Adrenal gland (tissue), 12 donors: ENCODE results near the gene LHFPL2. TPM values are rescaled to one million over a fixed set of nuclear protein-coding genes. Genes with fewer than 3 reads are reported as not detected.

Experiments used
- DNase-seq, 7 donors: peaks; one replicate each; pipeline ENCODE4 v3.0.0-alpha.2; 2019 to 2020
- H3K27ac ChIP-seq, 5 donors: fragments of 200-600 bp; sonication (generic) in 4 of 5; 1 replicate in 3 of 5; 2 replicates in 2 of 5; pipeline versions ENCODE4 v1.5.1 to v1.8.0; 2016 to 2020; ENCODE audit warnings: mild to moderate bottlenecking in 1 of 5
- H3K27me3 ChIP-seq: fragments of 200-600 bp; 2 replicates; pipeline ENCODE4 v1.8.0; 2021
- H3K36me3 ChIP-seq, 2 donors: fragments of 200-600 bp; replicated peaks in 1 of 2; 1 replicate in 1 of 2; 2 replicates in 1 of 2; pipeline versions ENCODE4 v1.5.1 to v1.8.0; 2018 to 2022
- H3K4me1 ChIP-seq, 2 donors: fragments of 200-600 bp; replicated peaks in 1 of 2; 1 replicate in 1 of 2; 2 replicates in 1 of 2; pipeline versions ENCODE4 v1.5.1 to v1.8.0; 2018 to 2021
- H3K4me3 ChIP-seq, 4 donors: fragments of 200-600 bp; sonication (generic) in 3 of 4; one replicate each; pipeline ENCODE4 v1.5.1; 2016 to 2018
- H3K9me3 ChIP-seq, 3 donors: fragments of 200-600 bp; sonication (generic) in 1 of 3; replicated peaks in 1 of 3; 1 replicate in 2 of 3; 2 replicates in 1 of 3; pipeline versions ENCODE4 v1.5.1 to v1.8.0; 2016 to 2021
- CTCF ChIP-seq, 6 experiments: fragments of 450-650 bp in 4 of 6; fragments of 200-600 bp in 2 of 6; sonication (generic) in 1 of 6; IDR thresholded peaks; 1 replicate in 5 of 6; 2 replicates in 1 of 6; pipeline versions ENCODE4 v1.5.1 to v1.8.0; 2016 to 2021; ENCODE audit warnings: antibody characterized with exemption in 6 of 6, mild to moderate bottlenecking in 2 of 6, moderate library complexity in 1 of 6
- POLR2A ChIP-seq, 2 donors: fragments of 450-650 bp; IDR thresholded peaks; one replicate each; pipeline ENCODE4 v1.6.1; 2017; ENCODE audit warnings: antibody characterized with exemption in 2 of 2, mild to moderate bottlenecking in 2 of 2, moderate library complexity in 1 of 2
- WGBS, 4 donors: extraction: QIAGEN DNeasy Blood & Tissue Kit in 2 of 4; methylation state at CpG; one replicate each; pipeline versions ENCODE4 v1.1.5 to v1.1.7; 2013 to 2017; 5-methylcytosine and 5-hydroxymethylcytosine counted together
- intact Hi-C, 2 donors: fragments of 100-400 bp; cut with DNase I; formaldehyde crosslinking; loops; one replicate each; pipeline versions ENCODE4 v1.14.1 to v1.15.0; 2022 to 2023
- polyA plus RNA-seq, 3 donors: library from polyadenylated mRNA; stranded (reverse); fragments of 200-250 nt in 2 of 3; fragments of 350-450 nt in 1 of 3; fragmentation: Illumina TruSeq in 1 of 3; extraction: RNeasy Lipid Tissue Mini Kit (QIAGEN cat#74804) in 1 of 3; gene quantifications; one replicate each; pipeline ENCODE4 v1.2.3, GENCODE V29; 2013 to 2014
- total RNA-seq, 9 donors: library from RNA; depleted of rRNA in 4 of 9; stranded (reverse); fragments of >200 nt in 4 of 9; fragments of 120-200 nt in 1 of 9; fragmentation: NEBNext Ultra II Directional in 1 of 9; extraction: Animal tissue kit (Norgen Biotek cat#: 25700) in 1 of 9; gene quantifications; one replicate each; pipeline versions ENCODE4 v1.1.0 to v1.2.4, GENCODE V29; 2013 to 2023
- donor health status: healthy with polysubstance abuse.
- donor health status: Bipolar disorder and iron deficiency.
- donor health status: DM: yes; HTN: yes; CAD: no.
- donor health status: DM: no; HTN: no; CAD: no.
- donor health status: DM: no; HTN: no; CAD: no.
- donor health status: DM: yes; HTN: yes; CAD: no.

The LHFPL2 gene
- total and polyA plus RNA-seq, 12 donors, result 8.0 to 68.4 (median 44.9) TPM

- intact Hi-C loops, result loop anchor here in 1 of 2 donors (10.0 kb wide), 1 partner anchor 71 kb away; the partner anchor contains the start of gene LHFPL2
- DNase-seq, result no peak
- Histone ChIP-seq H3K9me3 (no peaks in the 10 kb centered on the region), H3K27me3 (no peaks in the 10 kb centered on the region), H3K36me3 (no peaks in the 10 kb centered on the region), H3K4me3 (no peak overlapping the region), H3K27ac (peak overlapping the region in 3 of 5 donors; percentile 16 to 68 (median 66)), H3K4me1 (peaks cover 20 to 38% of the 10 kb centered on the region in 2 donors)
- 60 to 79% (median 69%) methylated on average over 4 of the region's 4 CpGs for WGBS, 4 donors
- TF ChIP-seq CTCF (IDR thresholded peaks at IDR 0.05), result no peak
- no peak for TF ChIP-seq POLR2A (IDR thresholded peaks at IDR 0.05)
These were observed 74.4 kb downstream of the LHFPL2 start for GRCh38 chr5:78574131-78574673.

GRCh38 chr5:78573318-78573717 lies 75.3 kb downstream of the LHFPL2 start:
- no peaks in the 10 kb centered on the region for H3K9me3 ChIP-seq

GRCh38 chr5:78570646-78571045 lies 77.9 kb downstream of the LHFPL2 start:
- TF ChIP-seq CTCF (IDR thresholded peaks at IDR 0.05), result no peak
- TF ChIP-seq POLR2A (IDR thresholded peaks at IDR 0.05), result no peak
- no peaks in the 10 kb centered on the region for H3K36me3 ChIP-seq
- WGBS, 4 donors, result 92 to 98% (median 95%) methylated on average over 5 of the region's 5 CpGs
- H3K27me3 ChIP-seq, result no peaks in the 10 kb centered on the region
- no peak overlapping the region for H3K4me3 ChIP-seq
- H3K27ac ChIP-seq, result no peak overlapping the region
- intact Hi-C loops, result loop anchor here in 1 of 2 donors (10.0 kb wide), 1 partner anchor 74 kb away; the partner anchor contains the start of gene LHFPL2
- H3K4me1 ChIP-seq, result peaks cover 35 to 54% of the 10 kb centered on the region in 2 donors
- no peaks in the 10 kb centered on the region for H3K9me3 ChIP-seq
- DNase-seq, result no peak

More at GRCh38 chr5:78573318-78573717, 75.3 kb downstream of the LHFPL2 start:
- intact Hi-C loops, result loop anchor here in 1 of 2 donors (10.0 kb wide), 1 partner anchor 71 kb away; the partner anchor contains the start of gene LHFPL2
- H3K4me1 ChIP-seq, result peaks cover 27 to 47% of the 10 kb centered on the region in 2 donors
- DNase-seq, result no peak
- H3K27me3 ChIP-seq, result no peaks in the 10 kb centered on the region
- 75 to 85% (median 83%) methylated on average over 2 of the region's 2 CpGs for WGBS, 4 donors
- no peaks in the 10 kb centered on the region for H3K36me3 ChIP-seq
- H3K27ac ChIP-seq, result no peak overlapping the region
- TF ChIP-seq CTCF (IDR thresholded peaks at IDR 0.05) (no peak), POLR2A (IDR thresholded peaks at IDR 0.05) (no peak)
- H3K4me3 ChIP-seq, result no peak overlapping the region

GRCh38 chr5:78569441-78569840 lies 79.1 kb downstream of the LHFPL2 start:
- peaks cover 35 to 52% of the 10 kb centered on the region in 2 donors for H3K4me1 ChIP-seq
- no peaks in the 10 kb centered on the region for H3K9me3 ChIP-seq
- H3K27ac ChIP-seq, result peak overlapping the region in 4 of 5 donors; percentile 9 to 69 (median 32)
- H3K36me3 ChIP-seq, result no peaks in the 10 kb centered on the region
- no peaks in the 10 kb centered on the region for H3K27me3 ChIP-seq
- 17 to 27% (median 21%) methylated on average over 10 of the region's 10 CpGs for WGBS, 4 donors
- intact Hi-C loops, result no loop called here
- DNase-seq, result peak; percentile 73 to 94 (median 81)
- no peak for TF ChIP-seq CTCF (IDR thresholded peaks at IDR 0.05)
- TF ChIP-seq POLR2A (IDR thresholded peaks at IDR 0.05), result no peak
- H3K4me3 ChIP-seq, result no peak overlapping the region
